KMS-11 (cell line): Measurements from ENCODE around the gene PHACTR1.

Experiments
- H2AFZ ChIP-seq: fragments of 200-600 bp; sonication (generic); 2 replicates; pipeline ENCODE4 v1.6.1; 2016; ENCODE audit warnings: antibody characterized with exemption, mixed run types, low read depth
- H3K27ac ChIP-seq: fragments of 200-600 bp; sonication (generic); 2 replicates; pipeline ENCODE4 v1.6.1; 2016; ENCODE audit warnings: mild to moderate bottlenecking, mixed run types
- H3K27me3 ChIP-seq: fragments of 200-600 bp; sonication (generic); 2 replicates; pipeline ENCODE4 v1.6.1; 2017; ENCODE audit warnings: mild to moderate bottlenecking, low read depth, mixed run types, moderate library complexity; ENCODE audit not compliant: insufficient read depth
- H3K36me3 ChIP-seq: fragments of 200-600 bp; sonication (generic); 2 replicates; pipeline ENCODE4 v1.6.1; 2017; ENCODE audit warnings: mild to moderate bottlenecking, mixed run types; ENCODE audit not compliant: insufficient read depth
- H3K4me1 ChIP-seq: fragments of 200-600 bp; sonication (generic); 2 replicates; pipeline ENCODE4 v1.6.1; 2016; ENCODE audit warnings: mild to moderate bottlenecking, low read depth, mixed run types; ENCODE audit not compliant: poor library complexity, severe bottlenecking
- H3K4me2 ChIP-seq: fragments of 200-600 bp; sonication (generic); 2 replicates; pipeline ENCODE4 v1.7.0; 2016; ENCODE audit warnings: mild to moderate bottlenecking, mixed run types
- H3K4me3 ChIP-seq: fragments of 200-600 bp; sonication (generic); IDR thresholded peaks from 2 replicates; pipeline ENCODE4 v1.6.1; 2017; ENCODE audit warnings: low read depth, low read length, mixed read lengths; ENCODE audit not compliant: insufficient read depth
- H3K79me2 ChIP-seq: fragments of 200-600 bp; sonication (generic); 2 replicates; pipeline ENCODE4 v1.6.1; 2016; ENCODE audit warnings: low read depth, mixed run types; ENCODE audit not compliant: insufficient read depth
- H3K9ac ChIP-seq: fragments of 200-600 bp; sonication (generic); 2 replicates; pipeline ENCODE4 v1.6.1; 2016; ENCODE audit warnings: mild to moderate bottlenecking, mixed run types
- H4K20me1 ChIP-seq: fragments of 200-600 bp; sonication (generic); 2 replicates; pipeline ENCODE4 v1.6.1; 2016; ENCODE audit warnings: mild to moderate bottlenecking, mixed run types; ENCODE audit not compliant: insufficient read depth
- CTCF ChIP-seq: fragments of 200-600 bp; sonication (generic); conservative IDR thresholded peaks from 2 replicates; pipeline ENCODE4 v1.6.1; 2017; ENCODE audit warnings: low read depth, mild to moderate bottlenecking, antibody characterized with exemption, low read length, moderate library complexity, mixed read lengths

PHACTR1 gene

DNA sequence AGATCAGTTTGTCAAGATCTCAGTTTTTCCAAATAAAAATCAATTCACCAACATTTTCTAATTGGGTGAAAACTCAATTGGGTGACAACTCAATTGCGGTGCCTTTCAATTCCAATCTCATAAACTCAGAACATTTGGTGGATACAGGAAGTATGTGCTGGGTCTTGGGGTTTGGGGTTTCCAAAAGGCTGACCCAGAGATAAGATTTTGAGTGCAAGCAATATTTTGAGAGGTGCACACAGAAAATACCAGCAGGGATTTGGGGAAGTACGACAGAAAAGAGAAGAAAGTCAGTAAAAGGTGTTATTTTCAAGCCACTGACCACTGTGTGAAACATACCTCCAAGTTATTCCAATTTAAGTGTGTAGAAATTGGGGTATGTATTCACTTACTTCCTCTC is 258.0 kb downstream of the PHACTR1 start:
- no peaks in the 10 kb centered on the region for H4K20me1 ChIP-seq
- no peak overlapping the region for H2AFZ ChIP-seq
- no peaks in the 10 kb centered on the region for H3K4me1 ChIP-seq
- no peak overlapping the region for H3K9ac ChIP-seq
- TF ChIP-seq CTCF: no peak
- H3K4me3 ChIP-seq: no peak overlapping the region
- H3K27me3 ChIP-seq: no peaks in the 10 kb centered on the region
- no peaks in the 10 kb centered on the region for H3K79me2 ChIP-seq
- H3K4me2 ChIP-seq: no peak overlapping the region
- no peaks in the 10 kb centered on the region for H3K36me3 ChIP-seq
- no peak overlapping the region for H3K27ac ChIP-seq

DNA sequence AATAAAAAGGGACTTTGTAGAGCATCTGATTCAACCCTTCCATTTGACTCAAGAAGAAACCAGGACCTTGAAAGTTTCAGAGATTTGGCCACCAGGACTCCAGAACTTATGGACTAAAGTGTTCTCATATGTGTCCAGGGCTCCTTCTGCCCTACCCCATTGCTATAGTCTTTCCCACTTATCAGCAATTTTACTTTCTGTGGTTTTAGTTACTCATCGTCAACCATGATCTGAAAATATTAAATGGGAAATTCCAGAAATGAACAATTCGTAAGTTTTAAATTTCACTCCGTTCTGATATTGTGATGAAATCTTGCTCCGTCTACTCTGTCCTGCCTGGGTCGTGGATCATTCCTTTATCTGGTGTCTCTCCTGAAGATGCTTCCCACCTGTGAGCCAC is 259.8 kb downstream of the PHACTR1 start:
- Histone ChIP-seq H4K20me1 (no peaks in the 10 kb centered on the region), H3K79me2 (no peaks in the 10 kb centered on the region), H3K4me1 (no peaks in the 10 kb centered on the region), H3K27ac (no peak overlapping the region), H3K27me3 (no peaks in the 10 kb centered on the region), H3K36me3 (no peaks in the 10 kb centered on the region), H2AFZ (no peak overlapping the region), H3K4me3 (no peak overlapping the region), H3K4me2 (no peak overlapping the region), H3K9ac (no peak overlapping the region)
- TF ChIP-seq CTCF: no peak

DNA sequence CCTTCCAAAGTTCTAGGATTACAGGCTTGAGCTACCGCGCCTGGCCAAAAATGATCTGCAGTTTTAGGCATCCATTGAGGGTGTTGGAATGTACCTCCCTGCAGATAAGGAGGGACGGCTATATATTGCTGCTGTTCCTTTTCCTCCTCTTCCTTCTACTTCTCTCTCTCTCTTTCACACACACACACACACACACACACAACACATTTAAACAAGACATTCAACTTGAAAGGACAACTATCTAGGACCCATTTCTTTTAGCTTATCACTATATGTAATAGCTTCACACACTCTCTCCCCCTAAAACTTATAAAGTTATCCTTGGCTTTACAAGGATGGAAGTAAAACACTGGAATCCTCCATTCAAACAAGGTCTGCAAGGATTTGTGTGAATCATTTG is 260.6 kb downstream of the PHACTR1 start:
- Histone ChIP-seq H3K36me3 (no peaks in the 10 kb centered on the region), H3K27ac (no peak overlapping the region), H3K4me1 (no peaks in the 10 kb centered on the region), H4K20me1 (no peaks in the 10 kb centered on the region), H2AFZ (no peak overlapping the region), H3K79me2 (no peaks in the 10 kb centered on the region), H3K4me2 (no peak overlapping the region), H3K27me3 (no peaks in the 10 kb centered on the region), H3K4me3 (no peak overlapping the region), H3K9ac (no peak overlapping the region)
- no peak for TF ChIP-seq CTCF

- Histone ChIP-seq H3K79me2 (no peaks in the 10 kb centered on the region), H3K36me3 (no peaks in the 10 kb centered on the region), H3K4me3 (no peak overlapping the region), H3K4me2 (no peak overlapping the region), H2AFZ (no peak overlapping the region), H4K20me1 (no peaks in the 10 kb centered on the region), H3K4me1 (no peaks in the 10 kb centered on the region), H3K27me3 (no peaks in the 10 kb centered on the region), H3K9ac (no peak overlapping the region), H3K27ac (no peak overlapping the region)
- no peak for TF ChIP-seq CTCF
These were observed 261.2 kb downstream of the PHACTR1 start for GRCh38 chr6:12977806-12978205.

GRCh38 chr6:12980741-12981140 is 264.2 kb downstream of the PHACTR1 start:
- H3K79me2 ChIP-seq: no peaks in the 10 kb centered on the region
- no peaks in the 10 kb centered on the region for H3K27me3 ChIP-seq
- H4K20me1 ChIP-seq: no peaks in the 10 kb centered on the region
- no peaks in the 10 kb centered on the region for H3K36me3 ChIP-seq
- no peak for TF ChIP-seq CTCF
- no peak overlapping the region for H3K4me3 ChIP-seq
- H3K4me1 ChIP-seq: no peaks in the 10 kb centered on the region
- no peak overlapping the region for H2AFZ ChIP-seq
- H3K27ac ChIP-seq: no peak overlapping the region
- H3K4me2 ChIP-seq: no peak overlapping the region
- H3K9ac ChIP-seq: no peak overlapping the region
